Neural cell (in vitro differentiated cells): ENCODE measurements around the gene C1S. TPM values are rescaled to one million over a fixed set of nuclear protein-coding genes. Genes with fewer than 3 reads are reported as not detected.

Experiments
- H2AFZ ChIP-seq: fragments of 200-600, 300-800 bp; sonication (generic), shearing (Covaris generic); 2 replicates; pipeline ENCODE4 v1.6.0; 2014; ENCODE audit warnings: low read depth, mild to moderate bottlenecking, antibody characterized with exemption, low read length, moderate library complexity
- H3F3A ChIP-seq: fragments of 200-600 bp; shearing (Covaris generic); 2 replicates; pipeline ENCODE4 v1.6.1; 2016; ENCODE audit warnings: mild to moderate bottlenecking, moderate library complexity, mixed read lengths, antibody characterized with exemption, low read length; ENCODE audit not compliant: insufficient read depth, poor library complexity, severe bottlenecking
- H3K27ac ChIP-seq: fragments of 200-600, 300-800 bp; sonication (generic), shearing (Covaris generic); 2 replicates; pipeline ENCODE4 v1.5.1; 2014; ENCODE audit warnings: mild to moderate bottlenecking, low read length, moderate library complexity
- H3K27me3 ChIP-seq: fragments of 300-800, 200-600 bp; sonication (generic), shearing (Covaris generic); 2 replicates; pipeline ENCODE4 v1.6.0; 2014; ENCODE audit warnings: mild to moderate bottlenecking, low read depth, low read length, moderate library complexity; ENCODE audit not compliant: insufficient read depth
- H3K36me3 ChIP-seq: fragments of 300-800, 200-600 bp; sonication (generic), shearing (Covaris generic); 2 replicates; pipeline ENCODE4 v1.5.1; 2014; ENCODE audit warnings: mild to moderate bottlenecking, antibody characterized with exemption, low read length, moderate library complexity; ENCODE audit not compliant: insufficient read depth
- H3K4me2 ChIP-seq: fragments of 300-800, 200-600 bp; sonication (generic), shearing (Covaris generic); 2 replicates; pipeline ENCODE4 v1.6.0; 2014; ENCODE audit warnings: mild to moderate bottlenecking, low read length
- H3K4me3 ChIP-seq: fragments of 300-800, 200-600 bp; sonication (generic), shearing (Covaris generic); 2 replicates; pipeline ENCODE4 v1.5.1; 2014; ENCODE audit warnings: mild to moderate bottlenecking, low read length, moderate library complexity
- H3K79me2 ChIP-seq: fragments of 200-600 bp; shearing (Covaris generic); replicated peaks from 2 replicates; pipeline ENCODE4 v1.6.0; 2014; ENCODE audit warnings: mild to moderate bottlenecking, low read length, moderate library complexity; ENCODE audit not compliant: insufficient read depth
- H3K9ac ChIP-seq: fragments of 300-800, 200-600 bp; sonication (generic), shearing (Covaris generic); 2 replicates; pipeline ENCODE4 v1.6.1; 2016; ENCODE audit warnings: mild to moderate bottlenecking, low read length, mixed read lengths
- H3K9me2 ChIP-seq: fragments of 200-600 bp; shearing (Covaris generic); 2 replicates; pipeline ENCODE4 v1.6.1; 2016; ENCODE audit warnings: mild to moderate bottlenecking, low read length, mixed read lengths; ENCODE audit not compliant: insufficient read depth
- H3K9me3 ChIP-seq: fragments of 200-600, 300-800 bp; sonication (generic), shearing (Covaris generic); 2 replicates; pipeline ENCODE4 v1.6.1; 2016; ENCODE audit warnings: mild to moderate bottlenecking, mixed run types, low read length, moderate library complexity, mixed read lengths
- H4K20me1 ChIP-seq: fragments of 200-600 bp; shearing (Covaris generic); 2 replicates; pipeline ENCODE4 v1.6.1; 2016; ENCODE audit warnings: mild to moderate bottlenecking, mixed run types; ENCODE audit not compliant: insufficient read depth
- CTCF ChIP-seq: fragments of 450-650 bp; IDR thresholded peaks from 2 replicates; pipeline ENCODE4 v1.5.1; 2014; ENCODE audit warnings: antibody characterized with exemption, mild to moderate bottlenecking, moderate library complexity; ENCODE audit not compliant: poor library complexity, severe bottlenecking
- EP300 ChIP-seq: fragments of 450-650 bp; conservative IDR thresholded peaks from 2 replicates; pipeline ENCODE4 v1.6.1; 2014; ENCODE audit warnings: antibody characterized with exemption, mild to moderate bottlenecking, moderate library complexity; ENCODE audit not compliant: poor library complexity, severe bottlenecking
- EZH2 ChIP-seq: fragments of 200-600, 300-800 bp; shearing (Covaris generic), sonication (generic); IDR thresholded peaks from 2 replicates; pipeline ENCODE4 v1.6.1; 2014; ENCODE audit warnings: antibody characterized with exemption, low read length, borderline replicate concordance, mild to moderate bottlenecking; ENCODE audit not compliant: insufficient read depth, poor library complexity, severe bottlenecking
- MXI1 ChIP-seq: fragments of 450-650 bp; conservative IDR thresholded peaks from 2 replicates; pipeline ENCODE4 v1.6.1; 2014; ENCODE audit warnings: antibody characterized with exemption, mild to moderate bottlenecking; ENCODE audit not compliant: poor library complexity, severe bottlenecking
- POLR2AphosphoS5 ChIP-seq: IDR thresholded peaks from 2 replicates; pipeline ENCODE4 v1.6.1; 2012
- RAD21 ChIP-seq: fragments of 450-650 bp; conservative IDR thresholded peaks from 2 replicates; pipeline ENCODE4 v1.6.1; 2014; ENCODE audit warnings: antibody characterized with exemption, mild to moderate bottlenecking, moderate library complexity
- REST ChIP-seq: IDR thresholded peaks from 2 replicates; pipeline ENCODE4 v1.6.1; 2012; ENCODE audit warnings: borderline replicate concordance
- SMC3 ChIP-seq: fragments of 450-650 bp; conservative IDR thresholded peaks from 2 replicates; pipeline ENCODE4 v1.6.1; 2014; ENCODE audit warnings: antibody characterized with exemption, mild to moderate bottlenecking, moderate library complexity; ENCODE audit not compliant: poor library complexity
- TAF1 ChIP-seq: IDR thresholded peaks from 2 replicates; pipeline ENCODE4 v1.6.1; 2012; ENCODE audit warnings: low read depth
- polyA plus RNA-seq: library from polyadenylated mRNA; depleted of rRNA; stranded (reverse); fragments of >200 nt; gene quantifications from 2 replicates; pipeline ENCODE4 v1.2.3, GENCODE V29; 2014

The C1S gene
- polyA plus RNA-seq, 1 donor from 2014 or later = 4.9 TPM

- TF ChIP-seq REST = no peak
- no peak for TF ChIP-seq EZH2
- no peak for TF ChIP-seq TAF1
Measured at GRCh38 chr12:7017870-7018349, 42.6 kb upstream of the C1S start (continued).

- H3F3A ChIP-seq = no peaks in the 10 kb centered on the region
- H3K4me2 ChIP-seq = peak within 1 kb of the TSS; percentile 79
- peak within 1 kb of the TSS; percentile 71 for H3K9ac ChIP-seq
- peak within 1 kb of the TSS; percentile 74 for H3K27ac ChIP-seq
- no peaks in the 10 kb centered on the region for H4K20me1 ChIP-seq
- H3K27me3 ChIP-seq = no peaks in the 10 kb centered on the region
- H3K9me3 ChIP-seq = no peaks in the 10 kb centered on the region
- no peaks in the 10 kb centered on the region for H3K9me2 ChIP-seq
- H2AFZ ChIP-seq = peak within 1 kb of the TSS; percentile 83
- peaks cover 4% of the 10 kb centered on the region for H3K79me2 ChIP-seq
- peak; percentile 36 for TF ChIP-seq MXI1
- no peak for TF ChIP-seq REST
- peak; percentile 64 for TF ChIP-seq RAD21
- TF ChIP-seq POLR2AphosphoS5 = peak; percentile 42
- TF ChIP-seq EP300 = peak; percentile 46
- TF ChIP-seq TAF1 = peak; percentile 27
- peak; percentile 75 for TF ChIP-seq SMC3
- TF ChIP-seq EZH2 = no peak
- peak; percentile 97 for TF ChIP-seq CTCF
- peak within 1 kb of the TSS; percentile 89 for H3K4me3 ChIP-seq
- no peaks in the 10 kb centered on the region for H3K36me3 ChIP-seq
Measured at GRCh38 chr12:7018350-7019042, 42.0 kb upstream of the C1S start, which contains the start of gene LPCAT3. TSS of gene LPCAT3 (minus strand) at chr12:7018476. CDS start at chr12:7018424, 52 bp downstream.
